ENCODE results near the gene VWA5B1. TPM values are rescaled to one million over a fixed set of nuclear protein-coding genes. Genes with fewer than 3 reads are reported as not detected.

VWA5B1 gene
- total and polyA plus RNA-seq, 10 of the 15 experiments (the other 5 are each of a cell fraction or from before 2014, with no cell fraction given): under 0.01 to 0.05 (median 0.01) TPM; not detected in 7

GRCh38 chr1:20318521-20318920, 27.8 kb downstream of the VWA5B1 start:
- no peak for DNase-seq (ENCODE audit: low read depth, low spot score)
- SMC1A ChIA-PET (ENCODE audit: uncharacterized antibody, unreplicated experiment): interaction anchor here (1.2 kb wide), 1 partner anchor 10 kb away, joined by 4 read pairs; no protein-coding TSS in a partner anchor
- no TSS peak for BruUV-seq (replicated peaks)
- TF ChIP-seq LARP7 (IDR thresholded peaks at IDR 0.05) (no peak), ZBTB4 (CRISPR knock-in tag; IDR thresholded peaks at IDR 0.05) (no peak), SPI1 (IDR thresholded peaks at IDR 0.05; ENCODE audit: borderline replicate concordance, insufficient read depth, low read depth, low read length) (no peak), SP1 (IDR thresholded peaks at IDR 0.05; ENCODE audit: low read depth, low read length) (no peak), HDAC2 (IDR thresholded peaks at IDR 0.05) (no peak), TCF7 (IDR thresholded peaks at IDR 0.05; ENCODE audit: borderline replicate concordance) (no peak), USF2 (IDR thresholded peaks at IDR 0.05; ENCODE audit: borderline replicate concordance, low read depth, low read length) (no peak), POU2F2 (IDR thresholded peaks at IDR 0.05; ENCODE audit: borderline replicate concordance, low read depth, low read length) (no peak), NKRF (conservative IDR thresholded peaks at IDR 0.05) (no peak)
- H3K4me3 ChIP-seq: no peak overlapping the region
- no peak overlapping the region for H3K4me2 ChIP-seq (ENCODE audit: control insufficient read depth, insufficient read depth)
- H3K79me2 ChIP-seq (ENCODE audit: control insufficient read depth, insufficient read depth, low read length): no peaks in the 10 kb centered on the region
- RAD21 ChIA-PET (ENCODE audit: unreplicated experiment): no interaction called here
- H3K36me3 ChIP-seq (ENCODE audit: control insufficient read depth in 2 of 2, insufficient read depth in 2 of 2, low read length in 1 of 2): no peaks in the 10 kb centered on the region
- no peak overlapping the region for H2AFZ ChIP-seq (ENCODE audit: control insufficient read depth, low read depth, low read length)
- peaks cover 24% of the 10 kb centered on the region for H3K4me1 ChIP-seq (ENCODE audit: control insufficient read depth, insufficient read depth, low read length)
- in situ Hi-C loops (cut with MboI): no loop called here
- intact Hi-C loops (cut with micrococcal nuclease; ENCODE audit: unreplicated experiment): no loop called here
- H3K27me3 ChIP-seq (replicated peaks in 1 of 2; ENCODE audit: control insufficient read depth in 2 of 2, insufficient read depth in 2 of 2, low read length in 1 of 2): peaks cover 0 to 5% of the 10 kb centered on the region in 2 experiments; a peak in 2 of 4 replicates
- no peak overlapping the region for H3K9ac ChIP-seq (ENCODE audit: control insufficient read depth, insufficient read depth, low read length)
- H3K27ac ChIP-seq (ENCODE audit: control insufficient read depth, insufficient read depth): no peak overlapping the region
- ATAC-seq: no peak
- 59% methylated on average over 14 of the region's 14 CpGs for WGBS (ENCODE audit: insufficient coverage, insufficient replicate concordance, low lambda C conversion rate, missing lambda C conversion rate)
- CTCF ChIA-PET: no interaction called here
- no peak for FAIRE-seq
- H4K20me1 ChIP-seq (ENCODE audit: control insufficient read depth, insufficient read depth): no peaks in the 10 kb centered on the region
- POLR2A ChIA-PET: no interaction called here
- no peaks in the 10 kb centered on the region for H3K9me3 ChIP-seq (replicated peaks; ENCODE audit: control insufficient read depth, insufficient read depth, low read length)
